ENCODE results near the gene EYS. TPM values are rescaled to one million over a fixed set of nuclear protein-coding genes. Genes with fewer than 3 reads are reported as not detected.

EYS gene
- polyA plus RNA-seq, 1 of the 3 experiments (the other 2 are of a cell fraction), result 0.05 TPM

DNA sequence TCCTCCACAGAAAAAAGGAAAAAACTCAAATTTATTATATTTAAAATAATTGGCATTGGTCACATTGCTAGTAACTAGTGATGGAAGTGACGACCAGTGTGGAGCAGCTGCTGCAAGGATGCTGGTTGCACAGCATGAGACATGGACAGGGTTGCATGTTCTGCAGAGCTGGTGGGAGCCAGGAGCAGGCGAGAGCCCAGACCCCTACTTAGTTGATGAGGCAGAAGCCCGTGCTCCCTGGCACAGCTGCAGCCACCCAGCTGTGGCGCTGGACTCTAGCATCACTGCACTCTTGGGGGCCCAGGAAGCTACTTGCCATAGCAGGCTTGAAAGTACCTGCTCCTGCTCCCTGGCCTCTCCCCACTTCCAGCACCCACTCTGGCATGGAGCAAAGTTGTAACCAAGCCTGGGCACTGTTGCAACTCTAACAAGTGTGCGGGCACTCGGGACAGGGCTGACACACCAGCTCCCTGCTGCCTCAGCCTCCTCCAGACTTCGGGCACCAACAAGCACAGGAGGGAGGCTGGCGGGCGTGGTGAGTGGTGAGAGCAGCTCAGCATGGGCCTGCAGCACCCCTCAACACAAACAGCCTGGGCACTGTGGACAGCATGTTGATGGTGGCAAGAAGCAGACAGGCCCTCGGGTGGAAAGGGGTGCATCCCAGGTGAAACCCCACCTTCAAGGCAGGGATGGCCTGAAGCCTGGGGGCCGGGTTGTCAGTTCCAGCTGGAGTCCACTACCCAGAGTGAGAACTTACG, 69.6 kb downstream of the EYS start:
- Histone ChIP-seq H3K9ac (no peak overlapping the region), H3K9me2 (no peaks in the 10 kb centered on the region), H3K9me3 (no peaks in the 10 kb centered on the region), H3K79me2 (ENCODE audit: insufficient read depth) (no peaks in the 10 kb centered on the region), H3K36me3 (replicated peaks in 1 of 2; ENCODE audit: control insufficient read depth in 1 of 2, insufficient read depth in 2 of 2, low read length in 1 of 2) (no peaks in the 10 kb centered on the region), H3F3A (replicated peaks; ENCODE audit: insufficient read depth) (no peaks in the 10 kb centered on the region), H3K4me2 (no peak overlapping the region), H3K4me1 (ENCODE audit: control insufficient read depth in 1 of 2, insufficient read depth in 2 of 2, low read depth in 1 of 2, low read length in 1 of 2) (no peaks in the 10 kb centered on the region), H3K27ac (ENCODE audit: low read depth in 2 of 2, low read length in 1 of 2) (no peak overlapping the region), H3K4me3 (ENCODE audit: low read depth in 2 of 2, low read length in 1 of 2) (no peak overlapping the region), H2AFZ (ENCODE audit: low read depth) (no peak overlapping the region), H4K20me1 (ENCODE audit: insufficient read depth) (no peaks in the 10 kb centered on the region), H3K27me3 (ENCODE audit: insufficient read depth) (no peaks in the 10 kb centered on the region)
- TF ChIP-seq FOSL2 (IDR thresholded peaks at IDR 0.05; ENCODE audit: borderline replicate concordance, low read depth), result no peak
- no peak for TF ChIP-seq NRF1 (IDR thresholded peaks at IDR 0.05; ENCODE audit: low read depth, low read length)
- no peak for TF ChIP-seq TCF12 (IDR thresholded peaks at IDR 0.05)
- no peak for TF ChIP-seq NFIC (IDR thresholded peaks at IDR 0.05; ENCODE audit: borderline replicate concordance)
- no peak for TF ChIP-seq MAX (IDR thresholded peaks at IDR 0.05; ENCODE audit: low read depth)
- TF ChIP-seq, protein P1, sequence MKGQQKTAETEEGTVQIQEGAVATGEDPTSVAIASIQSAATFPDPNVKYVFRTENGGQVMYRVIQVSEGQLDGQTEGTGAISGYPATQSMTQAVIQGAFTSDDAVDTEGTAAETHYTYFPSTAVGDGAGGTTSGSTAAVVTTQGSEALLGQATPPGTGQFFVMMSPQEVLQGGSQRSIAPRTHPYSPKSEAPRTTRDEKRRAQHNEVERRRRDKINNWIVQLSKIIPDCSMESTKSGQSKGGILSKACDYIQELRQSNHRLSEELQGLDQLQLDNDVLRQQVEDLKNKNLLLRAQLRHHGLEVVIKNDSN (IDR thresholded peaks at IDR 0.05; ENCODE audit: borderline replicate concordance, low read depth), result no peak
- no peak for TF ChIP-seq TAF1 (IDR thresholded peaks at IDR 0.05; ENCODE audit: borderline replicate concordance, low read depth, low read length)
- WGBS (ENCODE audit: low lambda C conversion rate), result 36% methylated on average over 3 of the region's 12 CpGs
- POLR2A ChIA-PET, result no interaction called here
- CTCF ChIA-PET, result interaction anchor here (0.6 to 1.4 kb wide), 4 partner anchors 13 to 1291 kb away, joined by 3 to 5 read pairs (median 3); no protein-coding TSS in a partner anchor
- no peak for DNase-seq

- Histone ChIP-seq H3K4me1 (ENCODE audit: control insufficient read depth in 1 of 2, insufficient read depth in 2 of 2, low read depth in 1 of 2, low read length in 1 of 2) (no peaks in the 10 kb centered on the region), H3K4me3 (ENCODE audit: low read depth in 2 of 2, low read length in 1 of 2) (no peak overlapping the region), H3K27me3 (ENCODE audit: insufficient read depth) (no peaks in the 10 kb centered on the region), H3K36me3 (replicated peaks in 1 of 2; ENCODE audit: control insufficient read depth in 1 of 2, insufficient read depth in 2 of 2, low read length in 1 of 2) (no peaks in the 10 kb centered on the region), H3K9me3 (no peaks in the 10 kb centered on the region), H3F3A (replicated peaks; ENCODE audit: insufficient read depth) (no peaks in the 10 kb centered on the region), H2AFZ (ENCODE audit: low read depth) (no peak overlapping the region), H3K9me2 (no peaks in the 10 kb centered on the region), H3K9ac (no peak overlapping the region), H3K79me2 (ENCODE audit: insufficient read depth) (no peaks in the 10 kb centered on the region), H3K4me2 (no peak overlapping the region), H4K20me1 (ENCODE audit: insufficient read depth) (no peaks in the 10 kb centered on the region), H3K27ac (ENCODE audit: low read depth in 2 of 2, low read length in 1 of 2) (no peak overlapping the region)
- ChIA-PET CTCF (no interaction called here), POLR2A (no interaction called here)
- DNase-seq, result no peak
- 44% methylated on average over 1 of the region's 1 CpG for WGBS (ENCODE audit: low lambda C conversion rate)
- TF ChIP-seq, protein P2, sequence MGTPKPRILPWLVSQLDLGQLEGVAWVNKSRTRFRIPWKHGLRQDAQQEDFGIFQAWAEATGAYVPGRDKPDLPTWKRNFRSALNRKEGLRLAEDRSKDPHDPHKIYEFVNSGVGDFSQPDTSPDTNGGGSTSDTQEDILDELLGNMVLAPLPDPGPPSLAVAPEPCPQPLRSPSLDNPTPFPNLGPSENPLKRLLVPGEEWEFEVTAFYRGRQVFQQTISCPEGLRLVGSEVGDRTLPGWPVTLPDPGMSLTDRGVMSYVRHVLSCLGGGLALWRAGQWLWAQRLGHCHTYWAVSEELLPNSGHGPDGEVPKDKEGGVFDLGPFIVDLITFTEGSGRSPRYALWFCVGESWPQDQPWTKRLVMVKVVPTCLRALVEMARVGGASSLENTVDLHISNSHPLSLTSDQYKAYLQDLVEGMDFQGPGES (IDR thresholded peaks at IDR 0.05; ENCODE audit: low read depth, low read length), result no peak
- TF ChIP-seq RAD21 (IDR thresholded peaks at IDR 0.05; ENCODE audit: low read length) (no peak), TEAD4 (IDR thresholded peaks at IDR 0.05; ENCODE audit: borderline replicate concordance, insufficient read depth) (no peak), NFIC (IDR thresholded peaks at IDR 0.05; ENCODE audit: borderline replicate concordance) (no peak), CHD2 (IDR thresholded peaks at IDR 0.05; ENCODE audit: low read length, partially characterized antibody) (no peak), MAX (IDR thresholded peaks at IDR 0.05; ENCODE audit: low read depth) (no peak), CTCF (IDR thresholded peaks at IDR 0.05) (no peak), RXRA (IDR thresholded peaks at IDR 0.05; ENCODE audit: borderline replicate concordance, low read depth) (no peak), MXI1 (IDR thresholded peaks at IDR 0.05; ENCODE audit: low read depth, low read length) (no peak)
- TF ChIP-seq, protein P3, sequence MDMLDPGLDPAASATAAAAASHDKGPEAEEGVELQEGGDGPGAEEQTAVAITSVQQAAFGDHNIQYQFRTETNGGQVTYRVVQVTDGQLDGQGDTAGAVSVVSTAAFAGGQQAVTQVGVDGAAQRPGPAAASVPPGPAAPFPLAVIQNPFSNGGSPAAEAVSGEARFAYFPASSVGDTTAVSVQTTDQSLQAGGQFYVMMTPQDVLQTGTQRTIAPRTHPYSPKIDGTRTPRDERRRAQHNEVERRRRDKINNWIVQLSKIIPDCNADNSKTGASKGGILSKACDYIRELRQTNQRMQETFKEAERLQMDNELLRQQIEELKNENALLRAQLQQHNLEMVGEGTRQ (IDR thresholded peaks at IDR 0.05; ENCODE audit: borderline replicate concordance, low read depth, low read length), result no peak
Measured at GRCh38 chr6:65633501-65633900, 73.5 kb downstream of the EYS start.

Data from SK-N-SH (cell line).